ENCODE data around the gene FNDC5.

DNA sequence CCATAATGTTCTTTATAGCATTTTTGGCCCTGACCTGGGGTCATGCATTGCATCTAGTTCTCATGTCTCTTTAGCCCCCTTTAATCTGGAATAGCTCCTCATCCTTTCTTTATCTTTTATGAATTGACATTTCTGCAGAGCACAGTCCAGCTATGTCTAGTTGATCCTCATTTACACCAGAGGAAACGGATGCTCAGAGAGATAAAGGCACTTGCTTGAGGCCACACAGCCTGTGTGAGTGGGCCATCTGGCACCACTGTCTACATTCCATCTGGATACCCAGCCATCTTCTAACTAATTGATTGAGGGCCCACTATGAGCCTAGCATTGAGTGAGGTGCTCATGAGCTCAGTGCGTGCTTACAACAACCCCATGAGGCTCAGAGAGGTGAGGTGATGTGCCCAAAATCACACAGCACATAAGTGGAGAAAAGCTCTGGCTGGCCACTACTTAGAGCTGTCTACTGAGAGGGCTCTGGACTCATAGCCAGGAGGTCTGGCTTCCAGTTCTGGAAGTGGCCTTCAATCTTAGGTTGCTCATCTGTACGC is 19.1 kb upstream of the FNDC5 start:
- TF ChIP-seq, protein P1, sequence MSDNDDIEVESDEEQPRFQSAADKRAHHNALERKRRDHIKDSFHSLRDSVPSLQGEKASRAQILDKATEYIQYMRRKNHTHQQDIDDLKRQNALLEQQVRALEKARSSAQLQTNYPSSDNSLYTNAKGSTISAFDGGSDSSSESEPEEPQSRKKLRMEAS (IDR thresholded peaks at IDR 0.05): no peak
- TF ChIP-seq CTCF (IDR thresholded peaks at IDR 0.05): no peak
- no peak for TF ChIP-seq FOSL2 (IDR thresholded peaks at IDR 0.05)
- no peak for TF ChIP-seq FOSL2 (CRISPR knock-in tag; IDR thresholded peaks at IDR 0.05)
- no peak for TF ChIP-seq REST (IDR thresholded peaks at IDR 0.05)
- TF ChIP-seq BHLHE40 (IDR thresholded peaks at IDR 0.05; ENCODE audit: low read depth, low read length): no peak
- no peak for TF ChIP-seq CBX2 (IDR thresholded peaks at IDR 0.05; ENCODE audit: borderline replicate concordance, low read depth)
- no peak for TF ChIP-seq CHD4 (IDR thresholded peaks at IDR 0.05; ENCODE audit: borderline replicate concordance)
- no peak for TF ChIP-seq RAD21 (conservative IDR thresholded peaks at IDR 0.05 in 1 of 2, IDR thresholded peaks at IDR 0.05 in 1 of 2)
